Tibial nerve (tissue), 4 donors: ENCODE data around the gene ARPC1B.

Experiments
- CTCF ChIP-seq, 5 experiments: fragments of 200-600 bp in 3 of 5; fragments of 450-650 bp in 2 of 5; sonication (generic) in 3 of 5; IDR thresholded peaks; one replicate each; pipeline ENCODE4 v1.5.1; 2016 to 2019; ENCODE audit warnings: antibody characterized with exemption in 5 of 5, mild to moderate bottlenecking in 3 of 5, moderate library complexity in 2 of 5
- EP300 ChIP-seq, 2 donors: sonication (generic); formaldehyde crosslinking; IDR thresholded peaks; one replicate each; pipeline ENCODE4 v1.6.1; 2017; ENCODE audit warnings: antibody characterized with exemption in 2 of 2, mild to moderate bottlenecking in 1 of 2

DNA sequence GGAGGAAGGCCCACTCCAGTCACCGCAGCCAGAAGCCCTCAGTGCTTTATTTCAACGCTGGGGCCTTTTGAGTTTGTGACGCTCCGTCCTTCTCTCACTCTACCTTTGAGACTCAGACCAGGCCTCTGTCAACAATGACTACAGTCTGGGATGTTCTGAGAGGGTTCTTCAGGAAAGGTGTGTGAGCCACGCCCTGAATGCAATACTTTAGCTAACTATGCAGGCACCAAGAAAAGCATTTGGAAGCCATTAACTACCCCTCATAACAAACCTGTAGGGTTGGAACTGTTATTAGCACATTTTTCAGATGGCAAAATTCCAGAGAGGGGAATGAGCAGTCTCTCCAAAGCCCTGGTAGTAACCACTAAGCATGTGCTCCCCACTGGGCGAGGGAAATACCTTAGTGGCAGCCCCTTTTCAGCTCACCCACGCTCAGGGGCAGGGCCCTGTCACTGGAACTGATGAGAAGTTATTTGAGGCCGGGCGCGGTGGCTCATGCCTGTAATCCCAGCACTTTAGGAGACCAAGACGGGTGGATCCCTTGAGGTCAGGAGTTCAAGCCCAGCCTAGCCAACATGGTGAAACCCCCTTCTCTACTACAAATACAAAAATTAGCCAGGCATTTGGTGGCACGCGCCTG lies 5.7 kb upstream of the ARPC1B start:
- TF ChIP-seq CTCF (IDR thresholded peaks at IDR 0.05) (no peak), EP300 (IDR thresholded peaks at IDR 0.05) (no peak)
